ENCODE measurements around the gene TSPAN31.

The TSPAN31 gene

DNA sequence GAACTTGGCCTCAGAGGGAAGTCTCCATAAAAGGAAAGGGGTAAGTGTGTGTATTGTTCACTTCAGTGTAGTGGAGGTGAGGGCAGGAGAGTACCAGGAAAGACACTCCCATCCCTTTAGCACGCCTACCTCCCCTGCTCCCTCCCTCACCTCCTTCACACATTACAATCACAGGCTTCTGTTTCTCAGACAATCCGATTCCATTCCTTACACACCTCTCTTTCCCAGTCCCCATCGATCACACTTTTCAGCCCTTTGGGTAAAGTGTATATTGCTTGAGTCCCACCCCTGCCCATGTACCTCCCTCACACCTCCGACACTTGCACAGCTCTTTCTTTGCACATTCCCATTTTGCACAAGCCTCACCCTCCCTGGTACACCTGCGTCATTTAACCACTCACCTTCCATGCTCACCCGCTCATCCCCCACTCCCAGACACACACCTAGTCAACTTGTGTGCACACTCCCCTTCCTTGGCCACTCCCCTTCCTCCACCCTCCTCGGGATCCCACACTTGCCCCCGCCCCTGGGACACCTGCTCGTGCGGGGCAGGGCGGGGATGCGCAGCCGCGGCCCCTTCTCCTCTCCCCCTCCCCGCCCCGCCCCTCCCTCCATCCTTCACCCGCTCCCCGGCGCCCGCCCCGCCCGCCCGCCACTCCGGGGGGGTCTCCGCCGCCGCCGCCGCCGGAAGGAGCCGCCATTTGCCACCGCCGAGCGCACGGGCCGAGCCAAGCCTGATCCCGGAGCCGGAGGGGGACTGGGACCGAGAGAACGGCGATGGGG lies 9.8 kb downstream of the TSPAN31 start, which contains the start of gene MARCHF9:
MARCHF9 (plus strand) TSS at position 693 of the 783 bp plus-strand sequence. CDS start 426 bp downstream, outside the sequence.
- DNase-seq: peak in 1 of 2 donors; percentile 33

DNA sequence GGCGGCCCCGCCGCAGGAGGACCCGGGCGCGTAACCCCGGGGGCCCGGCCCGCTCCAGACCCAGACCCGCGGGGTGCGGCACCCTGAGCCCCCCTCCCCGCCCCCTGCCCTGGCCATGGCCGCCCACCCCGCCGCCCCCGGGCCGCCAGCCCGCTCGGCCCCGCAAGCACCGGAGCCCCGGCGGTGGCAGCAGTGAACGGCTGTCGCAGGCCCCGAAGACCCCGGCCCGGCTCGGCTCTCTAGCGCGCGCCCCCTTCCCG lies 10.3 kb downstream of the TSPAN31 start:
- DNase-seq: no peak

DNA sequence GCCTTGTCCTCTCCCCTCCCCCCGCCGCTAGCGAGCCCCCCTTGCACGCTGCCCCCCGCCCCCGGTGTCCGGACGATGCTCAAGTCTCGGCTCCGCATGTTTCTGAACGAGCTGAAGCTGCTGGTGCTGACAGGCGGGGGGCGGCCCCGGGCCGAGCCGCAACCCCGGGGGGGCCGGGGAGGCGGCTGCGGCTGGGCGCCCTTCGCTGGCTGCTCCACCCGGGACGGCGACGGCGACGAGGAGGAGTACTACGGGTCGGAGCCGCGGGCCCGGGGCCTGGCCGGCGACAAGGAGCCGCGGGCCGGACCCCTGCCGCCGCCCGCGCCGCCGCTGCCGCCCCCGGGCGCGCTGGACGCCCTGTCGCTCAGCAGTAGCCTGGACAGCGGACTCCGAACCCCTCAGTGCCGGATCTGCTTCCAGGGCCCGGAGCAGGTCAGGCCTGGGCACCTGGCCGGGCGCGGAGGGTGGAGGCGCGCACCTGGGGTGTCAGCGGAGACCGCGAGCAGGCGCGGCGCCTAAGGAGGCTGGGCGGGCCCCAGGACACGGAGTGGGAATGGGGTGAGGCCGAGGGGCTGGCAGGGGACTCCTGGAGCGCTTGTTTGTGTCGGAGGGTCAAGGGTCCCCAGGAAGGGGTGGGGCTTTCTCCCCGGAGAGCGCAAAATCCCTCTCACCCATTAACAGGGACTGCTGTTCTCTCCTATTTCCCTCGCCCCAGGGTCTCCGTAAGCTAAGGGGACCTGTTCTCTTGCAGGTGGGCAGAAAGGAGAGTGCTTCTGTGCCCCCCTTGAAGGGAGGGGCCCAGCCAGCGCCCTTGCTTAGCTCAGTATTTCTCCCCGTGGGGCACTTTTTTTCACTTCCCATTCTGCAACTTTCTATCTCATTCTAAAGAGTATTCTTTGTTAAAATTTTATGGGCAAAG lies 10.9 kb downstream of the TSPAN31 start:
- no peak for DNase-seq

DNA sequence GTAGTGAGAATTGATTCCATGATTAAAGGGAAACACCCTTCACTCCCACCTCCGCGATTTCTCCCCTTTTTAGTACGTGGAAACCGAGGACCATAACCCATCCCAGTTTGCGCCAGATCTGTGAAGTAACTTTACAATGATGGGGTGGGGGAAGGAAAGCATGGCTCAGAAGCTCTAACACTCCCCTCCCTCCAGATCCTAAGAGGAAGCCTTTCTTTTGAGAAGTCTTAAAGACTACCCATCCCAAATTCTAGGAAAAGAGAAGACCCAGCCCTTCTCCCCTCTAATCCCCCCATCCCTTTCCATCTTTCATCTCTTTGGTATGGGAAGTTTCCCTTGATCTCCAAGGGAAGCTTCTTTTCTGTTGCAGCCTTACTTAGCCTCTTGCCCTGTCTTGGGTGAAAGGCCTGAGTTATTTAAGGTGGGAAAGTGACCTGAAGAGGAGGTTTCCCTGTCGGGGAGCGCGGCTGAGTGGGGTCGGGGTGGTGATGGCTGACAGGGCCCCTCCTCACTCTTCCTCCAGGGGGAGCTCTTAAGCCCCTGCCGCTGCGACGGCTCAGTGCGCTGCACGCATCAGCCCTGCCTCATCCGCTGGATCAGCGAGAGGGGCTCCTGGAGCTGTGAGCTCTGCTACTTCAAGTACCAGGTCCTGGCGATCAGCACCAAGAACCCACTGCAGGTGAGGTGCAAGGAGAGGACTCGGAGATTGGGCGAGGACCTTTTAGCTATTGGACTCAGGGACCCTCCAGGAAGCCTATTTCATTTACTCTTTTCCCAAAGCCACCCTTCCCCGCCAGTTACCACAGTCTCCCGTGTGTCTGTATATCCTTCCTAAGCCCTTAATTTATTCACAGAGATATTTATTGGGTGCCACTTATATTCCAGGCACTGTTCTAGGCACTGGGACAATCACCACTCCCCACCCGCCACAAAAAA lies 11.8 kb downstream of the TSPAN31 start:
- no peak for DNase-seq

DNA sequence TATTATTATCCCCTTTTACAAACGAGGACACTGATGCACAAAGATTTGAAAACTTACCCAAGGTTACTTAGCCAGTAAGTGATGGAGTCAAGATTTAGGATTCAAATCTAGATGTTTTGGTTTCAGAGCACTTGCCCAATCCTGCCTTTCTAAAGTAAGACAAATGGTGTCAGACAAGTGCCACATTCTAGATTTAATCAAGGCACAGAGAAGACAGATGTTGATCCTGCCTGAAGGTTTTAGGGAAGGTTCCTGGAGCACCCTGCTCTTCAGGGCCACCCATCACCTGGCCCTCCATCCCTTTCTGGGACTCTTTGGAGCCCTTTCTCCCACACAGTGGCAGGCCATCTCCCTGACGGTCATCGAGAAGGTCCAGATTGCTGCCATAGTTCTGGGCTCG lies 12.9 kb downstream of the TSPAN31 start:
- DNase-seq: no peak

DNA sequence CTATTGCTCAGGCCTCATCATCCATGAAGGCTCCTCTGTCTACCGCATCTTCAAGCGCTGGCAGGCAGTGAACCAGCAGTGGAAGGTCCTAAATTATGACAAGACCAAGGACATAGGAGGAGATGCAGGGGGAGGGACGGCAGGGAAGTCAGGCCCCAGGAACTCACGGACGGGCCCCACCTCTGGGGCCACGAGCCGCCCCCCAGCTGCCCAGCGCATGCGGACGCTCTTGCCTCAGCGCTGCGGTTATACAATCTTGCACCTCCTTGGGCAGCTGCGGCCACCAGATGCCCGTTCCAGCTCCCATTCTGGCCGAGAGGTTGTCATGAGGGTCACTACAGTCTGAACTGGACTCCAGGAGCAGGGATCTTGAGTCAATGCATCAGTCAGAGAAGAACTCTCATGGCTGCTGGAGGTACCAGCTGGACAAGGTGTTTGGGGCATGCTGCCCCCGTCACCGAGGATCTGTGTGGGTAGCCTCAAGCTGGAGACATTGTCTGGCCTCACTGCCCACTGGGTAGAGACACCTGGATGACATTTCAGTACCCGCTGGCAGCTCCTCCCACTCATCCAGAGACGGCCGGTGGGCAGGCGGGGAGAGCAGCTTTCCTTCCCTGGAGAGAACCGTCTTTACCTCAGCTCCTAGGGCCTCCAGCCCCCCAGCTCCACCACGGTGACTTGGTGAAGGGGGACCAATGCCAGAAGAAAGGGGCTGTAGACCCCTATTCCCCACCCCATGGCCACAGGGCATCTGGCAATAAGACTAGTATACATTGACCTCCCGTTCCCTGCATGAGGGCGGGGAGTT lies 13.9 kb downstream of the TSPAN31 start:
- DNase-seq: no peak

DNA sequence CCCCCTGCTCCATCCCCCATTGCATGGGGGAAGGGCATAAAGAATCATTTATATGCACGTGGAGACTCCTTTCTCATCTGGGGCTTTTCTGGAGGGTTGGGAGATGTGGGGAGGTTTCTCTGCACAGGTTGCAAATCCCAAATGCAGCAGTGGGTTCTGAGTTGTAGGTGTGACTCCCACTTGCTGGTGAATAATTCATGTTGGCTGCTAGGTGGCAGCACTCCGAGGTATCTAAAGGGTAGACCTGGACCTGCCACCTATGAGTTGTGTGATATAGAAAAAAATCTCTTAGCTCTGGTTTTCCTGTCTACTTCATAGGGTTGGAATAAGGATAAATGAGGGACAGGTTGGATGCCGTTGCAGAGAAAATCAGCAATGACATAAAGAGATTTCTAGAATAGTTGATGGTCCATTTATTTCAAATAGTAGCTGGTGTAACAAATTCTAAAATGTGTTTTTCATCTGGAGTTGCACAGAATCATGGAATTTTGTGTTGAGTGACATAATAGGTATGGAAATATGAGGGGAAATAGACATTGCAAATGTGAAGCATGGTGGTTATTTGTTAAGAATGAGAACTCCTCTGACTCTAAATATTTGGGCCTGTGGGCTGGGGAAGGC lies 14.6 kb downstream of the TSPAN31 start:
- DNase-seq: no peak

DNA sequence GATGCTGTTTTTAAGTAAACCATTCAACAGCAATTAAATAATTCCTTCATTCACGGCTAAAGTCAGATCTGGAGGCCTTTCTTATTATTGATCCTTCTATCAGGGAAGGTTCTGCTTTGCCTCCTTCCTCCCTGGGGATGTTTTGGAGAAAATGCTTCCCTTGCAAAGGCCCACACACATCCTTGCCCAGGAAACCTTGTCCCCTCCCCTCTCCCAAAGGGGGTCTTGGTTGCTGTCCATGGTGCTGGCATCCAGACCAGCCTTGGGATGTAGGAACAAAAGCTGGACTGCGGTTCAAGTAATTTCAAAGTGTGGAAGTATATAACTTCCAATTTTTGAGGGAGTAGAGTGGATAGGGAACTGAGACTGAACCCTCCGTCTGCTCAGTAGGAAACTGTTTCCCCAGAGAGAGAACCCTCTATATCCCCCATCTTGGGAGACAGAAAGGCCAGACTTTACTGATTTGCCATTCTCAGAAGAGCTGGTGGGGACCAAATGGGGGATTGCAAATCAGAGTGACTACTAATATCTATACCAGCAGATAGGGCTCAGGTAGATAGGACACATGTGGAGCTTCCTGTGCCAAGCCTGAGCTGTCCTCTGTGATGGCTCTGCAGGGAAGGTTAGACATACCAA lies 15.6 kb downstream of the TSPAN31 start:
- no peak for DNase-seq

DNA sequence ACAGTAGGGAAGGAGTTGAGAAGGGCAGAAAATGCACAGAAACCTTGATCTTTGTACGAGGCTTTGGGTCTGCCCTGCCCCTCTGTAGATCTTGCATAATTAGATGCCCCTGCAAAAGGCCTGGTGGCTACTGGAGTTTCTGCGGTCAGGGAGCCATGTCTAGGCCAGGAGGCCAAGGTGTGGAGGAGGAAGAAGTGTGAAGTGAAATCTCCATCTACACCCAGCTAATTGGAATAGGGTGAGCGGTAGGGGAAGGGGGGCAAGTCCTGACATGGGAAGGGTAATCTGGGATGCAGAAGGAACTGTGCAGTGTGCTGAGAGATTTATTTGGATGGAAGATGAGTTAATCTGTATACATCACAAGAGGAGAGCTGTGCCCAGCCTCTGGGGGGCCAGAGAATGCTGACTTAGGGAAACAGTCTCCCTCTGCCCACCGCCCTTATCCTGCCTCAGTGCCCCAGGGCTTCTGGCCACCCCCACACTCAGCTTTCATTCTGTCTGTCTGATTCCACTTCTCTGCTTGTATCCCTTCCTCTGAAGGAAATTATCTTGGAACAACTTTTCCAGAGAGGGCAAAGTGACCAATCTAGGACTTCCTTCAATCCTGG lies 16.7 kb downstream of the TSPAN31 start:
- DNase-seq: no peak

DNA sequence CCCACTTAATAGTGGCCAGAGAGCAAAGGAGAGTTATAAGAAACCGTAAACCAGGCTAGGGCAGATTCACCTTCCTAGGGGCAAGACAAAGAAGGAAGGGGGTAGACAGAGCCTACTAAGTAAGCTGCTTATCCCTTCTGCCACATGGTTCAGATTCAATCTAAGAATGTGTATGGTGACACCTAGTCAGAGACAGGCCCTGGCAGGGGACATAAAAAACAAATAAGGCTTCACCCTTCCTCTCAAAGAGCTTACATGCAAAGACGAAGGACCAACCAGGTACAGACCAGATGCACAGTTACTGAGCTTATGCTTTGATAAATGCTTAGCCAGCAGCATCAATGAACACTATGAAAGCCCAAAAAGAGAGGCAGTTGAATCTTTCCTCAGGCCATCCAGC lies 17.6 kb downstream of the TSPAN31 start:
- no peak for DNase-seq

DNA sequence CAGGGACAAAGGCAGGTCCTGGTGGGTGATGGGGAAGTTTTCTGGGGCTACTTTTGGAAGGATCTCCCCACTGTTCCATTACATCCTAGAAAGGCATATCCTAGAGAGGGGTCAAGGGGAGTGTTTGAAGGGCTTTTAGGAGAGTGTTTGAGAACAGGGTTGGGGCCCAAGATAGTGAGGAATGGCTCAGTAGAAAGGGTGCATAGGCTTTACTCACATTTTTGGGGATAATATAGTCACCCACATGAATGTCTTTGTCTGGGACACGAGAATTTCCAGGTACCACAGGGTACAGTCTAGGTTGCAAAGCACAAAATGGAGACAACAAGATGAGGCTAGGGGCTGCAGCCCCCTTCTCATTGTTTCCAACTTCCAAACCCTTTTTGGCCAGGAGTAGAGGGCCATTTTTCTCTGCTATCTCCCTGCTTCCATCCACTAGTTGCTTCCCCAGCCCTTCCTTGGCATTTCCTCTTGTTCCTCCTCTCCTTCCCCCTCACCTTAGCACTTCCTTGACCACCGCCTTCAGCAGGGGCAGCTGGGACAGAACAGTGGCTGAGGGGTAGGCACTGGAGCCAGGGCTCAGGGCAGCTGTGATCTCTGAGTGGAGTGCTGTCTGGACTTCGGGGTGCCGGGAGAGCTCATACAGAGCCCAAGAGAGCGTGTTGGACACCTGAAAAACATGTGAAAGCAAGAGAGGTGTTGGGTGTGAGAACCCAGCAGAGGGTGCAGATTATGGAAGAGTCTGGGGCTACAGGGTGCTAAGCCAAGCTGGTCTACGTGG lies 19.2 kb downstream of the TSPAN31 start:
- no peak for DNase-seq

DNA sequence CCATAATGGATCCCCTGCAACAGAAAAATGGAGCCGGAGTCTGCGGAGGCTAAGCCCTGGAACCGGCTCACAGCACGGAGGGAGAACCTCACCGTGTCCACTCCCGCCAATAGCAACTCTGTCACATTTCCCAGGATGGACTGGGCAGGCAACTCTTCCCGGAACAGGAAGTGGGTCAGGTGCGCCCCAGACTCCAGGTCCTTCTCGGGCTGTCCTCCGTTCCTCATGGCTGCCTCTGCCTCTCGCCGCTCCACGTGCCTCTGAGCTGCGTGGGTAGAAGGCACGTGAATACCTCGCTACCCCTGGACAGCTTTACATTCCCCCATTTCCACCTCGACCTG lies 19.8 kb downstream of the TSPAN31 start:
- no peak for DNase-seq

DNA sequence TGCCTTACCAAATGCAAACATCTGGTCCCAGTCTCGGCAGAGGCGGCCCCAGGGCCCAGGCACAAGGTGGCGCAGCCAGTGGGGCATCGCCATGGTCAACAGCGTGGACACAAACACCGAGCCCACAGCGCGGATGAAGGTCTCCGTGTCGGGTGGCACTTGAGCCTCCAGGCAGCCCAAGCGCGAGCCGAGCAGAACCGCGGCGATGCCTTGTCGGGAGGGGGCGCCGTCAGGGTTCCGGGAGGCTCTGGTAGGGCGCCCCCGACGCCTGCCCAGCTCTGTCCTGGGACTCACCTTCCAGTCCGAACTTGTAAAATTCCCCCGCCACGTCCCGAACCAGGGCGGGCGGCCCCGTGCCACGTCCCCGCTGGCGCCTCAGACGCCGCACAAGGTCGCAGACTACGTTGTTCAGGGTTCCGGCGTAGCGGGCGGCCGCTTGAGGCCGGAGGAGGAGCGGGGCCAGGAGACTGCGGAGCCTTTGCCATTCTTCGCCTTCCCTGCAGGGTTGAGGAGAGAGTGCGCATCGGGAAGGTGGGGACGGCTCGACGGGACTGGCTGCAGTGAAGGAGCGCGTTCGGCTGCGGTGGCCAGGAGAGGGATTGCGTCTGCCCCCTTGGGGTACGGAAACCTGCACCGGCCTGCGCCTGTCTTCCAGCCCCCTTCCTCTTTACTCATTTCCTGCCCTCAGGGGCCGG lies 20.3 kb downstream of the TSPAN31 start:
- no peak for DNase-seq

DNA sequence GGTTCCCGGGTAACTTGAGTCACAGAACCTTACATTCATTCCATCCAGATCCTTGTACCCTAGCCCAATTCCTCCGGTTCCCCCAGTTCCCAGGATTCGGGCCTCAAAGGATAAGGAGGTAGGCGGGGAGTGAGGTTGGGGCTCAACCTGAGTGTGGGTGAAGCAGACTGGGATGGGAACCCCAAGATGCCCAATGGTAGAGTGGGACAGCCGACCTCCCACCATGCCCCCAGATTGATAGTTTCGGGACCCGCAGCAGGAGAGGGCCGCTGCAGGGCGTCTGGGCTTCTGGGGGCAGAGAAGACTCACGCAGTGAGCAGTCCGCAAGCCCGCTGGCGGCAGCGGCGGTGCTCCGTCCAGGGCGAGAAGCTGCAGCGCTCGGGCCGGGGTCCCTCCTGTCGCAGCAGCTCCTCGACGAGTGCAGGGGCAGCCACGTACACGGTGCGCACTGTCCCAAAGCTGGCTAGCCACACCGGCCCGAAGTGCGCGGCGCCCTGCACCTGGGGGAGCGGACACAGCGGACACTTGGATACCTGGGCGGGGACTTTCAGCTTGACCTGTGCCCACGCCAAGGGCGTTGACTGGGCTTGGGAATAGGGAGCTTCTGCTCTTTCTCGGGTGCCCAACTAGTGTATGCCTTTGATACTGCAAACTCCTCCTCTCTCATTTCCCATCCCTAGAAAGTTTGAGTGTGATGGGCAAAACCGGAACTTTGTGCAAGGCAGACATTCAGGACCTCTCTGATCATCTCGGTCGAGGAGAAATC lies 21.0 kb downstream of the TSPAN31 start:
- no peak for DNase-seq

DNA sequence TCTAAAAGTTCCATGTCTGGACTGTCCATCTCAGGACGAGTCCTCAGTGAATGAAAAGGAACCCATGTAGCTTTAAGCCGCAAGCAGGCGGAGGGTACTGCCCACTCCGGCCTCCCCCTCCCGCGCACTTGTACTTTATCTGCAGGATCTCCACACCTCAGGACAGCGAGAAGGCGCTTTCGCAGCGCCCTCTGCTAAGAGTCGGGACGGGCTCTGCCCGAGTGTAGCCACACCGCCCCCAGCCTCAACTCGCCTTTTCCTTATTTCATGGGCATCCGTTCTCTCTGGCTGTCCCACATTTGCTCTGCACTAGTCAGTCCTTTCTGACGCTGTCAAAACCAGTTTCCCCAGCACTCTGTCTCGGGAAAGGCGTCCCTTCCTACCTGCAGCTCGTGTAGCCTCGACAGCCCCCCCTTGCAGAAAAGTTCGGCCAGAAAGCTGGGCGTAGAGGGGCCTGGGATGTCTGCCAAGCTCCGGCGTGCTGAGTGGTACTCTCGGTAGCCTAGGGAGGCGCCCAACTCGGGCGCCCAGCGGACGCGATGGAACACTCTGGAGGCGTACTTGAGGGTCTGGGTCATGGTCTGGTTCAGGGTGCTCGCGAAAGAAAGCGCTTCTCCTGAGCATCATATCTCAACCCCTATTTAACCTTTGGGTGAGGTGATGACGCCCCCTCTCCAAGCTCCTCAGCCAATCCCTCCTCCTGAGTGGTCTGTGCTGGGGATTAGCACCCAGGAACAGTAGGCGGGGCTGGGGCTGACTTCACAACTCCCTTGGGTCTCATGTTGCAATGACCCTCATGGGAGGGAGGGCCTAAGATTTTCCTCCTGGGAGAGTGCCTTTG lies 21.8 kb downstream of the TSPAN31 start, which contains the start of gene CYP27B1:
CYP27B1 (minus strand) TSS at position 615 of the 841 bp plus-strand sequence; CDS start at position 578, 37 bp downstream.
- DNase-seq: no peak

DNA sequence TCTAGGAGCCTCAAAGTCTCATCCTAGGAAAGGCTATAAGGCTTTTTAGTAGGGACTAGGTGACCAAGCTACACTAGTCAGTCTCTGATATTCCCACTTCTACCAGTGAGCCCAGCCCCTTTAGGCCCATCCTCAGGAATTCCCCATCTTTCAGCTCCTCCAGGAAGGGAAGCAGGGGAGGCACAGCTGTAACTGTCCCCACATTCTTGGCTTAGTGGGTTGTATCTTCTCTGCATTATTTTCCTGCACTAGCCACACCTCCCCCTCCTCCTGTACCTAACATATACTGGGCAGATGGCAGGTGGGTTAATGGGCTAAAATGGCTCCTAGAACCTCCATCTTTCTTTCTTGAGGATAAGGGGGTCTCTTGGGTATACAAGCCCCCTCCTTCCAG lies 22.5 kb downstream of the TSPAN31 start:
- no peak for DNase-seq

DNA sequence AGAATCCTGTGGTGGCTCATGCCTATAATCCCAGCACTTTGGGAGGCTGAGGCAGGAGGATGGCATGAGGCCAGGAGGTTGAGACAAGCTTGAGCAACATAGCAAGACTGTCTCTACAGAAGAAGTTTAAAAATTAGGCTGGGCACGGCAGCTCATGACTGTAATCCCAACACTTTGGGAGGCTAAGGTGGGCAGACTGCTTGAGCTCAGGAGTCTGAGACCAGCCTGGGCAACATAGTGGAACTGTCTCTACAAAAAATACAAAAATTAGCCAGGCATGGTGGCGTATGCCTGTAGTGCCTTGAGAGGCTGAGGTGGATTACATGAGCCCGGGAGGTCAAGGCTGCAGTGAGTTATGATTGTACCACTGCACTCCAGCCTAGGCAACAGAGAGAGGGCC lies 23.0 kb downstream of the TSPAN31 start:
- no peak for DNase-seq

All from hippocampal formation (tissue), 2 donors.